ENCODE results near the gene KCNJ6.
"Not testable (repeated sequence)": the region's sequence is repeated elsewhere in the genome, so short reads cannot be mapped to it uniquely, and the experiment has no call there.

The KCNJ6 gene

DNA sequence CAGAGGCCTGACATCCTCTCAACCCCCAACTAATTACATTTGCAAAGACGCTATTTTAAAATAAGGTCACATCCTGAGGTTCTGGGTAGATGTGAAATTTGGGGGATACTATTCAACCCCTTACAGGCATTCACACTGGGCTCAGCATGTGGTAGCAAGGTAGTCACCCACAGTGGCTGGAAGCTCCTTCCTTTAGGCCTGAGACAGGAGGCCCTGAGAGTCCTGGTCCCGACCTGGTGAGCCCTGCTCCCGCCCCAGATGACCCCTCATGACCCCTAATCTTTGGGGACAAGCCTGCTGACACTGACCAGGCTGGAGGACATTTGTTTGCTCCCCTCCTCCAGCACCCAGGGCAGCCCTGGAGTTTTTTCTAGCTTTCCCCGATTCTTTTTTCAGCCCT, 323.8 kb downstream of the KCNJ6 start:
- DNase-seq, result no peak

GRCh38 chr21:37591994-37592393, 324.3 kb downstream of the KCNJ6 start:
- not testable (repeated sequence) for DNase-seq

GRCh38 chr21:37590836-37591235, 325.4 kb downstream of the KCNJ6 start:
- DNase-seq, result not testable (repeated sequence)

- not testable (repeated sequence) for DNase-seq
These were observed 327.6 kb downstream of the KCNJ6 start for GRCh38 chr21:37588644-37589043.

- no peak for DNase-seq
These were observed 328.6 kb downstream of the KCNJ6 start for GRCh38 chr21:37587635-37588177.

DNA sequence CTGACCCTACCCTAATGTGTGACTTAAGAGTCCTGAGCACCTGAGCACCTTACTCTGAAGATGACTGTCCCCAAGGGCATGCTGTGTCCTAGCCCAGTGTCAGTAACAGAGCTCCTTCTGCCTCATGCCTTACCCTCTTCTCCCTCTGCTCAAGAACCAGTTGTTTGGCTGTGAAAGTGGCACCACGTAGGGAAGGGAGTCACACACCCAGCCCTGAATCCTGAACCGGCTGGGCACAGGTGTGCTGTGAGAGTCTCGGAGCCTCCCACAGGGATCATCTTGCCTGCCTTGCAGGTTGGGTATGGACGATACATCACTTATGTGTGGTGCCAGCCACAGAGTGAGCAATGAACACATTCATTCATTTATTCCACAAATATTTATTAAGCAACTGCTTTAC, 329.1 kb downstream of the KCNJ6 start:
- DNase-seq, result no peak

DNA sequence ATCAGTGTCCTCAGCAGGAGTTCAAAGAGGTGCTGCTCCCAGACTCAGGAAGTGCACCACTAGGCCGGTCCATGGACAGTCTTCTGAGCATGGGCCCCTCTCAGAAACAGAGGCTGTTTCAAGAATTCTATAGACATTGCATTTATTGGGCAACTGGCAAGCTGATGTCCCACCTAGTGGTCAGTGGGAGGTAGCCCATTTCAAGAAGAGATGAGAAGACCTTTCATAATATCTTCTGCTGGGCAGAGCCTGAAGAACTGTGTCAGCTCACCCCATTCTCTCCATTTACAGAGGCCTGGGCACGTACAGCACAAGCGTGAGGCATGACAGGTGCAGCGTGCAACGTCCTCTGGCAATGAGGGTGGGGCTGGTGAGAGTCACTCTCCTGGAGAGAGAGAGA, 333.7 kb downstream of the KCNJ6 start:
- DNase-seq, result peak; percentile 54

GRCh38 chr21:37580666-37581065, 335.6 kb downstream of the KCNJ6 start:
- no peak for DNase-seq

- DNase-seq, result no peak
These were observed 336.9 kb downstream of the KCNJ6 start for GRCh38 chr21:37579356-37579755.

GRCh38 chr21:37578471-37579126, 337.7 kb downstream of the KCNJ6 start:
- no peak for DNase-seq

- not testable (repeated sequence) for DNase-seq
These were observed 339.3 kb downstream of the KCNJ6 start for GRCh38 chr21:37576929-37577328.

DNA sequence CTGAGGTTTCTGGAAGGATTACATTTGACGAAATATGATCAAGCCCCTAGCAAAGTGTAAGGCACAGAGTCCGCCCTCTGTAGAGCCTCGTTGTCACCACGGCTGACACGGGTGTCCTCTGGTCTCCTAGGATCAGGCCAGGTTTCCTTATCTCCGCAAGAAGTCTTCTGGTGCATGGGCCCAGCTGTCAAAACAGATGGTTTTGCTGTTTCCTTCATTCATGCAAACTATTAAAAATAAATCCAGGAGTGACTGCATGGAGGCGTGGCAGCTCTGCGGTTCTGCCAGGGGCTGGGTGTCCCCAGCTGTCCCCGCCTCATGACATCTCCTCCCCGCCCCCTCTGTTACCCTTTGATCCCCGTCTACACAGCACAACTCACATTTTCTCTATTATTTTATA, 340.7 kb downstream of the KCNJ6 start:
- DNase-seq, result no peak

- DNase-seq, result no peak
These were observed 341.5 kb downstream of the KCNJ6 start for GRCh38 chr21:37574751-37575150.

DNA sequence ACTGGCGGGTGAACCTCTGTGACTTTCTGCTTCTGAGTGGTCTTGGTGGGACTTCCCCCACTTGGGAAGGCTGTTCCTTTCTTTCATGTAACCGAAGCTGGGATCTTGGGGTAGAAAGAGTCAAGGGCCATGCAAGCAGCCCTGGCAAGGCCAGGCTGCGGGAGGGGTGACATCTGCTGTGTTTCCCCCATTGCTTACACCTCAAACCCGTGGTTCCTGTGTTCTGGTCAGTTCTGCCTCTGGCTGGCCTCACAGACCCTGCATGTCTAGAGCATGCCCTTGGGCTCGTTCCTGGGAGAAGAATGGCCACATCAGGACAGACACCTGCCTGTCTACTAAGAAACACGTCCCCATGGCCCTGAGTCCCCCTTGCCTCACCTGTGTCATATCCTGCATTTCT, 341.9 kb downstream of the KCNJ6 start:
- no peak for DNase-seq

DNA sequence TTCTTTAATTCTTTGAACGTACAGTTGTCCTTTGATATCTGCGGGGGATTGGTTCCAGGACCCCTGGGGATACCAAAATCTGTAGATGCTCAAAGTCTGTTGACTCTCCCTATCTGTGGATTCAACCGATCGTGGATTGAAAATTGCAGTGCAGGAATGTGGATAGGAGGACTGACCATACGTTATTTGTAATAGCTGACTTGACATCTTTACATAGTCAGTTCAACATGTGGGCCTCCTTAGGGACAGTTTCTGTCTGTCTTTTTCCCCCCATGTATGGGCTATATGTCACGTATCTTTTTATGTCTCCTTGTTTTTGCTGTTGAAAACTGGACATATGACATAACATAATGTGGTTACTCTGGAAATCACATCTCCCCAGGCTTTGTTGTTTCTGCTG, 344.8 kb downstream of the KCNJ6 start:
- DNase-seq, result no peak

GRCh38 chr21:37568916-37569315, 347.3 kb downstream of the KCNJ6 start:
- no peak for DNase-seq

DNA sequence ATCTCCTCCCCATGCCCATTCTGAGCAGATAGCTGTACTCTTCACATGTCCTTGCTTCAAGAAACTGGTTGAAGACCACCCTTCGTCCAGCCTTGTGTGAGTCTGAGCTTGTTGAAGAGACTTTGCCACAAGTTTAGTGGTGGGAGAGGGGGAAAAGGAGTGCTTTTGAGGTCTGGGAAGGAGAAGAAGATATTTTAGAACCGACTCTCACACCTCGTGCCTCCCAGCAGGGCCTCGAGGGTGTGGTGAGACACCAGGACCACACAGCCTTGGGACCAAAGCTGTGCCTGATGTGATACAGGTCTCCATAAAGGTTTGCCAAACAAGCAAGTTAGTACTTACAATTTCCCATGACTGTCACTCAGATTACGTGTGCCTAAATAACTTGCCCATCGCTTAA, 347.8 kb downstream of the KCNJ6 start:
- no peak for DNase-seq

GRCh38 chr21:37566790-37567615, 349.3 kb downstream of the KCNJ6 start:
- no peak for DNase-seq

DNA sequence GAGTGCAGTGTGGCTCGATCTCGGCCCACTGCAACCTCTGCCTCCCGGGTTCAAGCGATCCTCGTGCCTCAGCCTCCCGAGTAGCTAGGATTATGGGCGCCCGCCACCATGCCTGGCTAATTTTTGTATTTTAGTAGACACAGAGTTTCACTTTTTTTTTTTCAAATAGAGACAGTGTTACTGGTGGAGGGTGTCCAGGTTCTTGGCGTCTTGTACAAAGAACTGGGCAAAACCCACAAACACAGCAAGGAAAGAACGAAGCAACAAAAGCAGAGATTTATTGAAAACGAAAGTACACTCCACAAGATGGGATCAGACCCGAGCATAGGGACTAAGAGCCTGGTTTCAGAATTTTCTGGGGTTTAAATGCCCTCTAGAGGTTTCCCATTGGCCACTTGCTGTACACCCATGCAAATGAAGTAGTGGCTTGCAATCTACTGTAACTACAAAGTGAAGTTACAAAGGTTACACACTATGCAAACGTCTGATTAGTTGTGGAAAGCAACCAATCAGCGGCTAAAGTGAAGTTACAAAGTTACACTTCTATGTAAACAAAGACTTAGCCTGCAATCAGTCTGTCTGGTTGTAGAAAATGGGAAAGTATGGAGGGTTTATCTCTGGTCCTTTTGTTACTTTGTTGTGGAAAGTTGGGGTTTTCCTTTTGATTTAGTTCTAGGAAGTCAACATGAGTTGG, 350.6 kb downstream of the KCNJ6 start:
- DNase-seq, result peak; percentile 33

DNA sequence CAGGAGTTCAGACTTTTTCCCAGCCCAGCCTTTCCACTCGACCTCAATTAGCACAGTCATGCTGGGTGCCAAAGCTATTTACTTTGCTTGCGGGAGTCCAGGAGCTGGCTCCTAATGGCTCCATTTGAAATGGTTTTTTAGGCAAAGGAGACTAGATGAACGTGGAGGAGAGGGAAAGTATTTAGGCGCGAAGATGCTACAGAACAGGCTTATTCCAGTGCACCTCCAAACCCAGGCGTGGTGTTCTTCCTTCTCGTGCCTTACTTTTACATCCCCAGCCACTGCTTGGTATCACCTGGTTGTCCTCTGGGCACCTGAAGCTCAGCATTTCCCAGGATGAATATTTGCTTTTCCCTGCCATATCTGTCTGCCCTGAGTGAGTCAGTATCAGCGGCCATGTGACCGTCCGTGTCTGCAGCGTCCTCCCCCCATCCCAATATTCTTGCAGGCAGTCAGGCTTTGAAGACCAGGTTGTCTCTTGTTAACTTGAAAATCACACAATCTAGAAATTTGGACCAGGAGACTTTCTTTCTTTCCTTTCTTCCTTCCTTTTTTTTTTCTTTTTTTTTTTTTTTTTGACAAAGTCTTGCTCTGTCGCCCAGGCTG, 351.2 kb downstream of the KCNJ6 start:
- DNase-seq, result peak; percentile 21

- peak; percentile 100 for DNase-seq
These were observed 351.8 kb downstream of the KCNJ6 start for GRCh38 chr21:37564341-37564923.

DNA sequence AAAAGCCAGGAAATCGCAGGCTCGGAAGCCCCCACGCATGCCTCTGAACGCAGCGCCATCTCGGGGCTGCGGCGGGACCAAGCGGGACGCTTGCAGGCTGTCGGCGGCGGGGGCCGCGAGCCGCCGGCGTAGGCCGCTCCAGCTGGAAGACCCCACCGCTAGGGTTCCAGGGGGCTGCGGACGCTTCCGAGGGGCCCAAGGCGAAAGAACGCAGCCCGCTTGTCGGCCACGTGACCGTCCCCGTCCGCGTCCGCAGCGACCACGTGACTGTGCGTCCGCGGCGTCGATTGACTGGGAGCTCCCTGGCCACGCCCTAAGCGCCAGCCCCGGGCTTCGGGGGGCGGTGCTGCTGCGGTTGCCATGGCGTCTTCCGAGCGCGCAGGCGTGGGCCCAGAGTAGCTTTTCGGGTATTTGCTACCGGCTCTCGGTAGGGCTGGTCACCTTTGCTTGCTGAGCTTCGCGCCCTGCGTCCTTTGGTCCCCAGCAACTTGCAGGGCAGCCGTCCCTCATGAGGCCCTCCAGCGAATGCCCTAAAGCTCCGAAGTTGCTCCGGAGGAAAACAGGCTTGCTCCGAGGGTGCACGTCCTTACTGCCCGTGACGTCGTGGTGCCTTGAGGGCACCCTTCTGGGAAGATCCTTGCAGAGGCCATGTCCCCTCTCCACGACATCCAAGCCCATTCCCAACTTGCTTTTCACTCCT, 352.5 kb downstream of the KCNJ6 start:
- peak; percentile 95 for DNase-seq
